Spinal cord (tissue), 10 donors: ENCODE measurements around the gene TRPM2. TPM values are rescaled to one million over a fixed set of nuclear protein-coding genes. Genes with fewer than 3 reads are reported as not detected.
"Not testable (repeated sequence)": the region's sequence is repeated elsewhere in the genome, so short reads cannot be mapped to it uniquely, and the experiment has no call there.

Experiments used
- DNase-seq, 6 donors: peaks; one replicate each; pipeline versions ENCODE4 v3.0.0 to v3.0.0-alpha.2; 2013 to 2015; ENCODE audit warnings: low spot score in 6 of 6, low read depth in 4 of 6
- H3K27ac ChIP-seq: one replicate; pipeline ENCODE4 v1.5.1; 2013; ENCODE audit warnings: low read depth, low read length, control low read depth
- H3K27me3 ChIP-seq: one replicate; pipeline ENCODE4 v1.6.1; 2013; ENCODE audit warnings: low read length; ENCODE audit not compliant: control insufficient read depth, insufficient read depth
- H3K36me3 ChIP-seq: one replicate; pipeline ENCODE4 v1.6.1; 2013; ENCODE audit warnings: low read length; ENCODE audit not compliant: control insufficient read depth, insufficient read depth
- H3K4me1 ChIP-seq: one replicate; pipeline ENCODE4 v1.6.1; 2013; ENCODE audit warnings: low read length; ENCODE audit not compliant: control insufficient read depth, insufficient read depth
- H3K4me3 ChIP-seq: one replicate; pipeline ENCODE4 v1.5.1; 2013; ENCODE audit warnings: low read depth, low read length, control low read depth
- H3K9me3 ChIP-seq: one replicate; pipeline ENCODE4 v1.6.1; 2013; ENCODE audit warnings: low read length; ENCODE audit not compliant: control insufficient read depth, insufficient read depth
- WGBS: methylation state at CpG from one replicate; pipeline ENCODE4 v1.1.5; 2013; ENCODE audit warnings: missing lambda C conversion rate; ENCODE audit not compliant: insufficient coverage; 5-methylcytosine and 5-hydroxymethylcytosine counted together
- polyA plus RNA-seq, 2 donors: library from polyadenylated mRNA; unstranded; fragments of 120-200 nt; gene quantifications; one replicate each; pipeline ENCODE4 v1.2.1, GENCODE V29; 2013; ENCODE audit not compliant: insufficient read length in 2 of 2
- total RNA-seq, 2 donors: library from RNA; depleted of rRNA in 1 of 2; stranded (reverse); fragments of 120-200 nt in 1 of 2; fragments of >200 nt in 1 of 2; gene quantifications; one replicate each; pipeline versions ENCODE4 v1.2.3 to v1.2.4, GENCODE V29; 2013 to 2014
- donor health status: healthy.

The TRPM2 gene
- total and polyA plus RNA-seq, 4 donors, result 4.0 to 21.4 (median 14.5) TPM

DNA sequence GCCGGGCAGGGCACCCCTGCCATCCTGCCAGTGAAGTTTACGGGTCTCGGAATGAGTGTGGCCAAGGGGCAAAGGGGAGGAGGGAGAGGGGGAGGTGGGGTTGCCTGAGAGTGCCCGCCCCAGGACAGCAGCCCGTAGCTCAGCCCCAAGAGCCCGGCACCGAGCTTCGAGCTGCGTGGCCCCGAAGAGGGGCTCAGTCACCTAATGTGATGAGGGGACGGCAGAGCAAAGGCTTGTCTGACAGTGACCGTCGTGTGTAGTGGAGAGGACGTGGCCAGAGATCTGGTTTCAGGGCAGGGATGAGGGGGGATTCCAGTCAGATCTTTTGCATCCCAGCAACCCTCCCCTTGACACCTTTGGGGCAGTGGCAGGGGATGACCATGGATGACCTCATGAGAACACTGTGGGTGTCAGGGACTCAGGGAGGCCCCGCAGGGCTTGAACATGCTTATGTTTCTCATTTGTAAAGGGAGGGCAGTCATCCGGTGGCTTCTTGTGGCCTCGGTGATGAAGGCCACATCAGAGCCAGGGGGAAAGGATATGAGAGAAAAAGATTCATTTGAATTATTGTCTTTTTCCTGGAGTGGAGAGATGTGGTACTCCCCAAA is 1.1 kb upstream of the TRPM2 start:
- Histone ChIP-seq H3K9me3 (no peaks in the 10 kb centered on the region), H3K36me3 (peaks cover 12% of the 10 kb centered on the region), H3K27ac (no peak overlapping the region), H3K4me1 (peaks cover 17% of the 10 kb centered on the region), H3K27me3 (peaks cover 27% of the 10 kb centered on the region), H3K4me3 (no peak overlapping the region)
- WGBS, result 81% methylated on average over 14 of the region's 17 CpGs
- no peak for DNase-seq

DNA sequence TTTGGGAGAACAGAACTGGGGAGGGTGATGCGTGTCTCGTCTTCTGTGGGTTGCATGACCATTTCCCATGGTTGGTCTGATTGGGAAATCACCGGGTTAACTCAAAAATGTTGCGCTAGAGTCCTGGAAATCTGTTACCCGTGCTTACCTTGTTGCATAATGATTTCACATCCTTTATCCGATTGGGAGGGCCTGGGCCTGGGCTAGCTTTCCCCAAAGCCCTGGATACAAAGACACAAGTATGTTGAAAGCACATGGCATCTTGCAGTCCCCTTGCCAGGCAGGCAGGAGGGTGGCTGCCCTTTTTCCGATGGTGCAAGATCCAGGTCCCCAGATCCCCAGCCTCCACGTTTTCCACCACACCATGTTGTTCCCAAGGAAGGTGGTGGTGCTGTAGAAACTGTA is 582 bp downstream of the TRPM2 start:
- peaks cover 17% of the 10 kb centered on the region for H3K4me1 ChIP-seq
- H3K27me3 ChIP-seq, result peaks cover 27% of the 10 kb centered on the region
- H3K27ac ChIP-seq, result no peak overlapping the region
- DNase-seq, result no peak
- H3K9me3 ChIP-seq, result no peaks in the 10 kb centered on the region
- H3K36me3 ChIP-seq, result peaks cover 15% of the 10 kb centered on the region
- 69% methylated on average over 6 of the region's 8 CpGs for WGBS
- no peak overlapping the region for H3K4me3 ChIP-seq

DNA sequence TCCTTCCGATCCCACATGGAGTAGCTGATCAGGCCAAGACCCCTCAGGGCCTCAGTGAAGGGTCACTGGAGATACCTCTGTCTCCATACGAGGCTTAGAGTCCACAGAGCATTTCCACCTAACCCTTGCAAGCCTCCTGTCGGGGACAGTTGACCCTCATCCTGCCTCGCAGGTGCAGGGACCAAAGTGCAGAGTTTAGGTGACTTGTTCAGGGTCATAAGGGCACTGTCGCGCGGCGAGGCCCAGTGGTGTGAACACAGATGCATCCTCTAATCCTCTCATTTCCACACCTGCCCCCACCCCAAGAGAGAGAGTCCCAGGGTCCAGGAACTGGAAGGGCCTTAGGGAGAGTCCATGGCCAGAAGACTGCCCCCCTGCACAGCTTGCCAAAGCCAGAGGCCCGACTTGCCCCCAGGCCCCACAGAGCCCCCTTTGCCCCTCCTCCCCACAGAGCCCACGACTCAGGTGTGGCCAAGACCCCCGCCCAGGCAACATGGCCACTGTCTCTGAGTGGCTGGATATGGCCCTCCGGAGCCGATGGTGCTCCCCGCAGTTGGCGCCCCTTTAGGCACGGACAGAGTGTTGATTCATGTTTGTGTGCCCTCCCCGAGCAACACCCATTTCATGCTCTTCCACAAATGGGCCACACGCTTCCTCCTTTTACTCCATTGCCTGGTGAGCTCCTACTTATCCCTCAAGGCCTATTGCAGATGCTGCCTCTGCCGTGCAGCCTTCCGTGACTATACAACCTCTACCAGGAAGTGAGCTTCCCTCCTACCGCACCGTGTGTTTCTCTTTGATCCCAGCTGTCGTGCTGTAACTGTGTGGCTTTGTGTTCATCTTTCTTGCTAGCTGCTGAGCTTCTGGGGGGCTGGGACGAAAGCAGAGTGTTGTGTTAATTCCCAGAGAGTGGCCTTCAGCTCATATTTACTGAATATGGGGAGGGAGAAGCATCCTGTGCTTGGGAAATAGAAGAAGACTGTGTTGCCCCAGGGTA is 1.7 kb downstream of the TRPM2 start:
- Histone ChIP-seq H3K4me3 (no peak overlapping the region), H3K9me3 (no peaks in the 10 kb centered on the region), H3K27me3 (peaks cover 18% of the 10 kb centered on the region), H3K36me3 (peaks cover 15% of the 10 kb centered on the region), H3K27ac (no peak overlapping the region), H3K4me1 (peaks cover 13% of the 10 kb centered on the region)
- no peak for DNase-seq
- 87% methylated on average over 13 of the region's 24 CpGs for WGBS

DNA sequence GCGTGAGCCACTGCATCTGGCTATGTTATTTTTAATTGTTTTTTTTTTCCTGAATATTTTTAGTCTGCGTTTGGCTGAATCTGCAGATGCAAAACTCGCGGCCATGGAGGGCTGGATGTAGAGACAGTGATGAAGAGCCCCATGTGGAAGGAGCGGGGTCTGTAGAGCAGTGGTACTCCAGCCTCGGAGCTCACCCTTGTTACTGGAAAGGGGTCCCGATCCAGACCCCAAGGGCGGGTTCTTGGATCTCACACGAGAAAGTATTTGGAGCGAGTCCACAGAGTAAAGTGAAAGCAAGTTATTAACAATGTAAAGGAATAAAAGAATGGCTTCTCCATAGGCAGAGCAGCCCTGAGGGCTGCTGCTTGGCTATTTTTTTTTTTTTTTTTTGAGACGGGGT is 2.7 kb downstream of the TRPM2 start:
- H3K27me3 ChIP-seq, result peaks cover 12% of the 10 kb centered on the region
- 89% methylated on average over 8 of the region's 11 CpGs for WGBS

DNA sequence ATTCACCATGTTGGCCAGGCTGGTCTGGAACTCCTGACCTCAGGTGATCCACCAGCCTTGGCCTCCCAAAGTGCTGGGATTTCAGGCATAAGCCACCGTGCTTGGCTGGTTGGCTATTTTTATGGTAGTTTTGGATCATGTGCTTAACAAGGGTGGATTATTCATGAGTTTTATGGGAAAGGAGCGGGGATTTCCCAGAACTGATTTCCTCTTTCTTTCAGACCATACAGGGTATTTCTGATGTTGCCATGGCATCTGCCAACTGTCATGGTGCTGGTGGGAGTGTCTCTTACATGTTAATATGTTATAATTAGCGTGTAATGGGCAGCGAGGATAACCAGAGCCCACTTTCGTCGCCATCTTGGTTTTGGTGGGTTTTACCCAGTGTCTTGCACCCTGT is 3.2 kb downstream of the TRPM2 start:
- H3K27ac ChIP-seq, result no peak overlapping the region
- H3K4me1 ChIP-seq, result peaks cover 4% of the 10 kb centered on the region
- DNase-seq, result no peak

More for the DNA sequence above, 2.7 kb downstream of the TRPM2 start:
- DNase-seq, result no peak
- H3K27ac ChIP-seq, result no peak overlapping the region
- no peaks in the 10 kb centered on the region for H3K9me3 ChIP-seq
- peaks cover 9% of the 10 kb centered on the region for H3K4me1 ChIP-seq
- H3K4me3 ChIP-seq, result no peak overlapping the region
- peaks cover 15% of the 10 kb centered on the region for H3K36me3 ChIP-seq

DNA sequence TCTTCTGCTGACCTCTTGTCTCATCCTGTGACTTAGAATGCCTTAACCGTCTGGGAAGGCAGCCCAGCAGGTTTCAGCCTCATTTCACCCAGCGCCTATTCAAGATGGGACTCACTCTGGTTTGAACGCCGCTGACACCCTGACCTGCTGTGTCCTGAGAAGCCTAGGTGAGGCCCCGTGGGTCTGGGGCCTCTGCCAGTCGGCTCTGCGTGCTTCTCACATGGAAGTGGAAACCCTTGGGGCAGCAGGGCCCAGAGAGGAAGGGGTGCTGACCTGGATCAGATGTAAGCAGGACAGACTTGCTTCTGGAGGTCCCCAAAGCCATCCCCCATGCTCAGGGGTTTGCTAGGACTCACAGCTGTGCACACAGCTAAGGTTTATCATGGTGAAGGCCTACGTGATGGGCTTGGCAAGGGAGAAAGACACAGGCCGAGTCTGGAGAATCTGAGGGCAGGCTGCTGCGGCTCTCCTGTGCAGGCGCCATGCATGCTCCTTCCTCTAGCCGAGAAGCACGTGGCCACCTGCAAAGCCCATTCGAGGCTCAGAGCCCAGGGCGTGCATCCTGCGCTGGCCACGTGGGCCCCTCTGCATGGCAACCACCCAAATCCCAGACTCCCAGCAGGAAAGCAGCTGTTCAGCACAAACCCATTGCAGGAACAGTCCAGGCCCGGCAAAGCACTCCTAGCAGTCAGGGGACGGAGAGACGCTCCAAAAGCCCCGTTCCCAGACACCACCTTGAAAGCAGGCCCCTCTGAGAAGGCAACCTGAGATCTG is 3.8 kb downstream of the TRPM2 start:
- no peak for DNase-seq
- H3K27ac ChIP-seq, result no peak overlapping the region
- H3K27me3 ChIP-seq, result peaks cover 1% of the 10 kb centered on the region
- no peak overlapping the region for H3K4me3 ChIP-seq
- 84% methylated on average over 21 of the region's 21 CpGs for WGBS
- no peaks in the 10 kb centered on the region for H3K4me1 ChIP-seq
- no peaks in the 10 kb centered on the region for H3K9me3 ChIP-seq
- peaks cover 11% of the 10 kb centered on the region for H3K36me3 ChIP-seq

More for the DNA sequence above, 3.2 kb downstream of the TRPM2 start:
- Histone ChIP-seq H3K4me3 (no peak overlapping the region), H3K36me3 (peaks cover 14% of the 10 kb centered on the region), H3K9me3 (no peaks in the 10 kb centered on the region), H3K27me3 (peaks cover 8% of the 10 kb centered on the region)
- 75% methylated on average over 5 of the region's 6 CpGs for WGBS

DNA sequence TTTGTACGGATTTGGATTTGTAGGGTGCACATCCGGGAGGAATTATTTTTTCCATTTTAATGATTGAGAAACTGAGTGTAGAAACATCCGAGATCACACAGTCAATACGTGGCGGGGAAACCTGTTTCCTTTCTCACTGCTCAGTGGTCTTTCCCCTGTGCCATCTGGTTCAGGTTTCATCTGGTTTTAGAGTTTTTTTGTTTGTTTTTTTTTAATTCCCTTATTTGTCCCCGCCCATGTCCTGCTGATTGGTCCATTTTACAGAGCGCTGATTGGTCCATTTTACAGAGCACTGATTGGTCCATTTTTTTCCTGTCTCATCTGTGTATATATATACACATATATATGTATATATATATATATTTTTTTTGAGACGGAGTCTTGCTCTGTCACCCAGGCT is 6.0 kb downstream of the TRPM2 start:
- no peaks in the 10 kb centered on the region for H3K27me3 ChIP-seq
- no peak for DNase-seq
- WGBS, result 92% methylated on average over 4 of the region's 8 CpGs
- no peak overlapping the region for H3K4me3 ChIP-seq
- no peaks in the 10 kb centered on the region for H3K4me1 ChIP-seq
- no peak overlapping the region for H3K27ac ChIP-seq
- peaks cover 2% of the 10 kb centered on the region for H3K9me3 ChIP-seq
- H3K36me3 ChIP-seq, result peaks cover 14% of the 10 kb centered on the region

DNA sequence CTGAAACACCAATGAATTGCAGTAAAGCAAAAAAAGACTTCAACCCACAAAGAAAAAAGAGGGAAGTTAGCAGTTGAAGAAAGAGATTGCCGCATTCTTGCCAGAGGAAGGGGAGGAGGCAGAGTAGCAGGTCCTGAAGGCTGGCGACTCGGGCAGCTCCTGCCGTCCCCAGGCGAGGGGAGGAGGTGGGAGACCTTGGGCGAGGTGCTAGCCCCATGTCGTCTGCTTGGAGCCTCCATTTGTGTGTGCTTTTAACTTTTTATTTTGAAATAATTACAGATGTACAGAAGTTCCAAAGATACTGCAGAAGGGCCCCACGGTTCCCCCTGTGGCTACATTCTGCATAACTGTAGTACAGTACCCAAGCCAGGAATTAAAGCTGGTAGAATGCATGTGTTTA is 6.7 kb downstream of the TRPM2 start:
- Histone ChIP-seq H3K27me3 (no peaks in the 10 kb centered on the region), H3K4me1 (no peaks in the 10 kb centered on the region), H3K36me3 (peaks cover 15% of the 10 kb centered on the region), H3K9me3 (peaks cover 2% of the 10 kb centered on the region), H3K4me3 (no peak overlapping the region), H3K27ac (no peak overlapping the region)
- no peak for DNase-seq
- WGBS, result 64% methylated on average over 6 of the region's 8 CpGs

DNA sequence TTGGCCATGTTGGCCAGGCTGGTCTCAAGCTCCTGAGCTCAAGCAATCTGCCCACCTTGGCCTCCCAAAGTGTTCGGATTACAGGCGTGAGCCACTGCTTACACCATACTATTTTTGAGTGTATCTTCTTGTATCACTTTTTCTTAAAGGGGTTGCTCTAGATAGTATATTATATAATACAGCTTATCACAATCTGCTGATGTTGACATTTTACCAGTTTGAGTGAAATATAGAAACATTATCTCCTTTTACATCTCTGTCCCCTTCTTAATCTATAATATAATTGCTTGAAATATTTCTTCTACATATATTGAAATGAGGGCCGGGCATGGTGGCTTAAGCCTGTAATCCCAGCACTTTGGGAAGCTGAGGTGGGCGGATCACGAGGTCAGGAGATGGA is 8.5 kb downstream of the TRPM2 start:
- WGBS, result no CpG with 5 or more reads among the region's 5 CpGs
- not testable (repeated sequence) for H3K9me3 ChIP-seq, H3K4me3 ChIP-seq, H3K27me3 ChIP-seq, H3K27ac ChIP-seq, H3K4me1 ChIP-seq, DNase-seq
- peaks cover 28% of the 10 kb centered on the region for H3K36me3 ChIP-seq
